Ovary (tissue), 9 donors: ENCODE measurements around the gene CD244. TPM values are rescaled to one million over a fixed set of nuclear protein-coding genes. Genes with fewer than 3 reads are reported as not detected.

ENCODE experiments used
- DNase-seq, 5 donors: peaks; one replicate each; pipeline ENCODE4 v3.0.0-alpha.2; 2019 to 2020
- H3K27ac ChIP-seq, 2 donors: fragments of 200-600 bp; one replicate each; pipeline versions ENCODE4 v1.5.1 to v1.8.0; 2019 to 2022
- H3K27me3 ChIP-seq: fragments of 200-600 bp; one replicate; pipeline ENCODE4 v1.8.0; 2022
- H3K36me3 ChIP-seq: fragments of 200-600 bp; sonication (generic); one replicate; pipeline ENCODE4 v1.5.1; 2019
- H3K4me1 ChIP-seq: one replicate; pipeline ENCODE4 v1.8.1; 2013; ENCODE audit warnings: mild to moderate bottlenecking, moderate library complexity; ENCODE audit not compliant: insufficient read depth
- H3K4me3 ChIP-seq: fragments of 200-600 bp; sonication (generic); one replicate; pipeline ENCODE4 v1.5.1; 2017
- H3K9me3 ChIP-seq, 2 donors: fragments of 200-600 bp in 1 of 2; sonication (generic) in 1 of 2; one replicate each; pipeline versions ENCODE4 v1.5.1 to v1.8.1; 2013 to 2019; ENCODE audit warnings: mild to moderate bottlenecking in 1 of 2, moderate library complexity in 1 of 2
- CTCF ChIP-seq, 3 donors: fragments of 450-650 bp in 2 of 3; fragments of 200-600 bp in 1 of 3; IDR thresholded peaks; one replicate each; pipeline versions ENCODE4 v1.5.1 to v1.8.0; 2016 to 2022; ENCODE audit warnings: antibody characterized with exemption in 3 of 3, mild to moderate bottlenecking in 1 of 3
- EP300 ChIP-seq: sonication (generic); formaldehyde crosslinking; IDR thresholded peaks from one replicate; pipeline ENCODE4 v1.6.1; 2017; ENCODE audit warnings: antibody characterized with exemption
- POLR2A ChIP-seq: fragments of 450-650 bp; IDR thresholded peaks from one replicate; pipeline ENCODE4 v1.6.1; 2017; ENCODE audit warnings: antibody characterized with exemption, mild to moderate bottlenecking, moderate library complexity
- WGBS, 3 donors: extraction: QIAGEN DNeasy Blood & Tissue Kit in 1 of 3; methylation state at CpG; one replicate each; pipeline versions ENCODE4 v1.1.5 to v1.1.7; 2013 to 2017; 5-methylcytosine and 5-hydroxymethylcytosine counted together
- intact Hi-C, 4 donors: fragments of 100-400 bp; cut with DNase I; formaldehyde crosslinking; loops; one replicate each; pipeline versions ENCODE4 v1.11.0 to v1.15.1; 2022 to 2023
- polyA plus RNA-seq, 2 donors: library from polyadenylated mRNA; stranded (reverse); fragments of 200-250 nt in 1 of 2; fragments of 350-450 nt in 1 of 2; fragmentation: Illumina TruSeq in 1 of 2; extraction: RNeasy Lipid Tissue Mini Kit (QIAGEN cat#74804) in 1 of 2; gene quantifications; one replicate each; pipeline ENCODE4 v1.2.3, GENCODE V29; 2013 to 2014
- total RNA-seq, 7 donors: library from RNA; depleted of rRNA in 2 of 7; stranded (reverse); fragments of >200 nt in 2 of 7; fragmentation: NEBNext Ultra II Directional in 3 of 7; extraction: Animal tissue kit (Norgen Biotek cat#: 25700) in 3 of 7; gene quantifications; one replicate each; pipeline versions ENCODE4 v1.1.0 to v1.2.4, GENCODE V29; 2016 to 2023
- donor health status: DM: no; HTN: no; CAD: no; lungs with moderate emphysema.
- donor health status: DM: no; HTN: no; CAD: no.
- donor health status: Bipolar disorder and iron deficiency.
- donor health status: DM: yes; HTN: yes; CAD: no.
- donor health status: DM: no; HTN: no; CAD: no.
- donor health status: DM: yes; HTN: yes; CAD: no.

The CD244 gene
- total and polyA plus RNA-seq, 9 donors, result 0.45 to 3.1 (median 0.60) TPM

- no peaks in the 10 kb centered on the region for H3K27me3 ChIP-seq
- H3K9me3 ChIP-seq, result no peaks in the 10 kb centered on the region
- TF ChIP-seq POLR2A (no peak), EP300 (no peak), CTCF (IDR thresholded peaks at IDR 0.05) (no peak)
- no peaks in the 10 kb centered on the region for H3K36me3 ChIP-seq
- H3K4me3 ChIP-seq, result no peak overlapping the region
- 94 to 95% (median 94%) methylated on average over 4 of the region's 4 CpGs for WGBS, 3 donors
- intact Hi-C loops, result no loop called here
- no peak overlapping the region for H3K27ac ChIP-seq
- peaks cover 4% of the 10 kb centered on the region for H3K4me1 ChIP-seq
- DNase-seq, result no peak
Measured at GRCh38 chr1:160841079-160841478, 21.6 kb downstream of the CD244 start.

- DNase-seq, result no peak
- H3K4me1 ChIP-seq, result peaks cover 4% of the 10 kb centered on the region
- no peak for TF ChIP-seq POLR2A
- TF ChIP-seq CTCF (IDR thresholded peaks at IDR 0.05), result no peak
- no peak for TF ChIP-seq EP300
- H3K27ac ChIP-seq, result no peak overlapping the region
- intact Hi-C loops, result loop anchor here in 2 of 4 donors (5.0 to 10.0 kb wide), 2 partner anchors 113 to 255 kb away; partner anchors contain the start of genes ITLN2 (in 1 of the 2) and KLHDC9 (in 1 of the 2)
- no peaks in the 10 kb centered on the region for H3K36me3 ChIP-seq
- H3K4me3 ChIP-seq, result no peak overlapping the region
- WGBS, 3 donors, result 88 to 95% (median 93%) methylated on average over 2 of the region's 2 CpGs
- no peaks in the 10 kb centered on the region for H3K9me3 ChIP-seq
- H3K27me3 ChIP-seq, result no peaks in the 10 kb centered on the region
Measured at GRCh38 chr1:160839746-160840145, 22.9 kb downstream of the CD244 start.

- no peak for TF ChIP-seq CTCF (IDR thresholded peaks at IDR 0.05)
- no peak for TF ChIP-seq POLR2A
- no peak for TF ChIP-seq EP300
- Histone ChIP-seq H3K36me3 (no peaks in the 10 kb centered on the region), H3K4me1 (peaks cover 4% of the 10 kb centered on the region), H3K4me3 (no peak overlapping the region), H3K9me3 (no peaks in the 10 kb centered on the region), H3K27me3 (no peaks in the 10 kb centered on the region), H3K27ac (no peak overlapping the region)
- 65 to 77% (median 66%) methylated on average over 7 of the region's 7 CpGs for WGBS, 3 donors
- intact Hi-C loops, result loop anchor here in 2 of 4 donors (5.0 to 10.0 kb wide), 2 partner anchors 113 to 256 kb away; partner anchors contain the start of genes ITLN2 (in 1 of the 2) and KLHDC9 (in 1 of the 2)
- DNase-seq, result no peak
Measured at GRCh38 chr1:160838888-160839287, 23.8 kb downstream of the CD244 start.

GRCh38 chr1:160837558-160838205 is 25.0 kb downstream of the CD244 start:
- Histone ChIP-seq H3K27me3 (no peaks in the 10 kb centered on the region), H3K4me3 (no peak overlapping the region), H3K4me1 (peaks cover 4% of the 10 kb centered on the region), H3K36me3 (no peaks in the 10 kb centered on the region), H3K27ac (no peak overlapping the region), H3K9me3 (no peaks in the 10 kb centered on the region)
- 81 to 93% (median 84%) methylated on average over 9 of the region's 9 CpGs for WGBS, 3 donors
- intact Hi-C loops, result loop anchor here in 2 of 4 donors (5.0 to 10.0 kb wide), 2 partner anchors 115 to 257 kb away; partner anchors contain the start of genes ITLN2 (in 1 of the 2) and KLHDC9 (in 1 of the 2)
- peak in 4 of 5 donors; percentile 23 to 64 (median 30) for DNase-seq
- TF ChIP-seq POLR2A (no peak), EP300 (no peak), CTCF (IDR thresholded peaks at IDR 0.05) (no peak)
